SK-N-SH (cell line): Measurements from ENCODE around the gene SLAMF6. TPM values are rescaled to one million over a fixed set of nuclear protein-coding genes. Genes with fewer than 3 reads are reported as not detected.
A peak's percentile ranks its signal among the peaks of the same experiment; 100 is the strongest.

ENCODE experiments used
- CTCF ChIA-PET: fragments of 300-600, 350-600 bp; formaldehyde crosslinking; extraction: SDS; loops from one replicate; lab custom pipeline; 2021; lab: Yijun Ruan, JAX
- POLR2A ChIA-PET: fragments of 350-600 bp; sonication (Branson Sonifier 250); formaldehyde crosslinking; extraction: SDS; loops from one replicate; lab custom pipeline; 2020; ENCODE audit warnings: antibody characterized with exemption, inconsistent platforms; lab: Yijun Ruan, JAX
- DNase-seq: peaks from one replicate; pipeline ENCODE4 v3.0.0; 2012
- H2AFZ ChIP-seq: fragments of 200-600 bp; sonication (generic); 2 replicates; pipeline ENCODE4 v1.8.1; 2016; ENCODE audit warnings: antibody characterized with exemption, mild to moderate bottlenecking, low read depth
- H3F3A ChIP-seq: fragments of 200-600 bp; sonication (generic); replicated peaks from 2 replicates; pipeline ENCODE3; 2016; ENCODE audit warnings: antibody characterized with exemption, mild to moderate bottlenecking; ENCODE audit not compliant: insufficient read depth
- H3K27ac ChIP-seq, 2 experiments: fragments of 200-500 bp in 1 of 2; fragments of 200-600 bp in 1 of 2; sonication (Bioruptor generic) in 1 of 2; sonication (generic), shearing (Covaris generic) in 1 of 2; 2 replicates each; pipeline versions ENCODE4 v1.5.1 to v1.6.1; 2014 to 2016; ENCODE audit warnings: low read depth in 2 of 2, inconsistent platforms in 1 of 2, low read length in 1 of 2, mild to moderate bottlenecking in 1 of 2, mixed read lengths in 1 of 2
- H3K27me3 ChIP-seq: fragments of 200-600 bp; sonication (generic), shearing (Covaris generic); 2 replicates; pipeline ENCODE4 v1.6.1; 2016; ENCODE audit warnings: mixed run types; ENCODE audit not compliant: insufficient read depth
- H3K36me3 ChIP-seq, 2 experiments: fragments of 200-500 bp in 1 of 2; fragments of 200-600 bp in 1 of 2; sonication (Bioruptor generic) in 1 of 2; sonication (generic) in 1 of 2; replicated peaks in 1 of 2; 2 replicates each; pipeline versions ENCODE3 to v1.5.1; 2014 to 2016; ENCODE audit warnings: low read length in 1 of 2, mild to moderate bottlenecking in 1 of 2; ENCODE audit not compliant: insufficient read depth in 2 of 2, control insufficient read depth in 1 of 2
- H3K4me1 ChIP-seq, 2 experiments: fragments of 200-500 bp in 1 of 2; fragments of 200-600 bp in 1 of 2; sonication (Bioruptor generic) in 1 of 2; sonication (generic), shearing (Covaris generic) in 1 of 2; 2 replicates each; pipeline versions ENCODE4 v1.5.1 to v1.6.1; 2014 to 2016; ENCODE audit warnings: low read depth in 1 of 2, low read length in 1 of 2, mixed run types in 1 of 2; ENCODE audit not compliant: insufficient read depth in 2 of 2, control insufficient read depth in 1 of 2
- H3K4me2 ChIP-seq: fragments of 200-600 bp; sonication (generic), shearing (Covaris generic); 2 replicates; pipeline ENCODE4 v1.6.1; 2017; ENCODE audit warnings: mixed run types
- H3K4me3 ChIP-seq, 2 experiments: fragments of 200-500 bp in 1 of 2; fragments of 200-600 bp in 1 of 2; sonication (Bioruptor generic) in 1 of 2; sonication (generic), shearing (Covaris generic) in 1 of 2; 2 replicates each; pipeline versions ENCODE4 v1.5.1 to v1.8.1; 2014 to 2016; ENCODE audit warnings: low read depth in 2 of 2, inconsistent platforms in 1 of 2, low read length in 1 of 2, mild to moderate bottlenecking in 1 of 2, mixed read lengths in 1 of 2, moderate library complexity in 1 of 2
- H3K79me2 ChIP-seq: fragments of 200-600 bp; sonication (generic); 2 replicates; pipeline ENCODE4 v1.8.1; 2017; ENCODE audit warnings: mild to moderate bottlenecking; ENCODE audit not compliant: insufficient read depth
- H3K9ac ChIP-seq: fragments of 200-600 bp; sonication (generic); 2 replicates; pipeline ENCODE4 v1.6.1; 2017; ENCODE audit warnings: mixed run types
- H3K9me2 ChIP-seq: fragments of 200-600 bp; sonication (generic); 2 replicates; pipeline ENCODE4 v1.6.1; 2017; ENCODE audit warnings: mixed run types
- H3K9me3 ChIP-seq: fragments of 200-600 bp; sonication (generic); 2 replicates; pipeline ENCODE4 v1.6.1; 2017; ENCODE audit warnings: mixed run types, mild to moderate bottlenecking, moderate library complexity
- H4K20me1 ChIP-seq: fragments of 200-600 bp; sonication (generic); 2 replicates; pipeline ENCODE4 v1.6.1; 2017; ENCODE audit warnings: mild to moderate bottlenecking, mixed run types; ENCODE audit not compliant: insufficient read depth
- CHD2 ChIP-seq: fragments of 150-350 bp; IDR thresholded peaks from 2 replicates; pipeline ENCODE4 v1.6.1; 2018; ENCODE audit warnings: low read length; ENCODE audit not compliant: partially characterized antibody
- FOSL2 ChIP-seq: IDR thresholded peaks from 2 replicates; pipeline ENCODE4 v1.4.0; 2012; ENCODE audit warnings: low read depth, mild to moderate bottlenecking, moderate library complexity, borderline replicate concordance
- GATA2 ChIP-seq: sonication (generic); formaldehyde crosslinking; IDR thresholded peaks from 2 replicates; pipeline ENCODE4 v1.5.0; 2020; ENCODE audit warnings: mild to moderate bottlenecking, missing genetic modification reagents
- MXI1 ChIP-seq: IDR thresholded peaks from 2 replicates; pipeline ENCODE4 v1.6.1; 2012; ENCODE audit warnings: mild to moderate bottlenecking, low read depth, low read length, improper control_type of control experiment
- RAD21 ChIP-seq: IDR thresholded peaks from 2 replicates; pipeline ENCODE4 v1.6.1; 2012; ENCODE audit warnings: mild to moderate bottlenecking, low read length
- RXRA ChIP-seq: IDR thresholded peaks from 2 replicates; pipeline ENCODE4 v1.4.0; 2012; ENCODE audit warnings: low read depth, mild to moderate bottlenecking, borderline replicate concordance
- SMC3 ChIP-seq: IDR thresholded peaks from 2 replicates; pipeline ENCODE4 v1.6.1; 2012; ENCODE audit warnings: low read depth, low read length, improper control_type of control experiment
- WGBS: methylation state at CpG from one replicate; pipeline ENCODE4 v1.1.6; 2017; ENCODE audit warnings: low lambda C conversion rate; 5-methylcytosine and 5-hydroxymethylcytosine counted together
- polyA plus RNA-seq, 3 experiments: library from polyadenylated mRNA; depleted of rRNA; stranded (reverse); fragments of >200 nt; gene quantifications; 2 replicates each; pipeline ENCODE4 v1.2.3, GENCODE V29; 2012
- TF ChIP-seq, protein P1 (sequence below): fragments of 200-600 bp; sonication (generic); IDR thresholded peaks from 2 replicates; pipeline ENCODE4 v1.6.1; 2017; ENCODE audit warnings: antibody characterized with exemption, mild to moderate bottlenecking, moderate library complexity
- TF ChIP-seq, protein P2 (sequence below): fragments of 150-350 bp; IDR thresholded peaks from 2 replicates; pipeline ENCODE4 v1.6.1; 2016; ENCODE audit warnings: mild to moderate bottlenecking, low read depth, low read length
- TF ChIP-seq, protein P3 (sequence below): IDR thresholded peaks from 2 replicates; pipeline ENCODE4 v1.4.0; 2012; ENCODE audit warnings: low read depth, borderline replicate concordance
- TF ChIP-seq, protein P4 (sequence below): fragments of 150-350 bp; IDR thresholded peaks from 2 replicates; pipeline ENCODE4 v1.6.1; 2017; ENCODE audit warnings: antibody characterized with exemption, low read length, low read depth, borderline replicate concordance

Gene SLAMF6
- polyA plus RNA-seq, 1 of the 3 experiments (the other 2 are of a cell fraction) = not detected

DNA sequence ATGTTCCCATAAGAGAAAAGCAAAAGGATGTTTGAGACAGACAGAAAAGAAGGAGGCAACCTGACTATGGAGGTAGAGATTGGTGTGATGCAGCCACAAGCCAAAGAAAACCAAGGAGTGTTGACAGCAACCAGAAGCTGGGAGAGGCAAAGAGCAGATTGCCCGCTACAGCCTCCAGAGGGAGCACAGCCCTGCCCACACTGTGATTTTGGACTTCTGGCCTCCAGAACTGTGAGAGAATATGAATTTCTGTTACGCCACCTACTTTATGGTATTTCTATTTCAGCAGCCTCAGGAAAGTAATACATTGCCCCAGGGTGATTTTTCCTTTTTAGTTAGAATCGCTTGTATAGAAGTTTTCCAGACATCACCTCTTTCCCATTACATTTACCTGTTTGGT lies 28.4 kb downstream of the SLAMF6 start:
- ChIA-PET CTCF (no interaction called here), POLR2A (no interaction called here)
- Histone ChIP-seq H3K9me2 (no peaks in the 10 kb centered on the region), H3K4me1 (no peaks in the 10 kb centered on the region), H3K79me2 (no peaks in the 10 kb centered on the region), H2AFZ (no peak overlapping the region), H3K9me3 (no peaks in the 10 kb centered on the region), H3K9ac (no peak overlapping the region), H3K4me2 (no peak overlapping the region), H3K27me3 (no peaks in the 10 kb centered on the region), H3F3A (no peaks in the 10 kb centered on the region), H3K36me3 (no peaks in the 10 kb centered on the region), H3K4me3 (no peak overlapping the region), H4K20me1 (no peaks in the 10 kb centered on the region), H3K27ac (no peak overlapping the region)
- 7% methylated on average over 3 of the region's 3 CpGs for WGBS
- no peak for DNase-seq
- no peak for TF ChIP-seq GATA2 (CRISPR knock-in tag)
- TF ChIP-seq, protein P1, sequence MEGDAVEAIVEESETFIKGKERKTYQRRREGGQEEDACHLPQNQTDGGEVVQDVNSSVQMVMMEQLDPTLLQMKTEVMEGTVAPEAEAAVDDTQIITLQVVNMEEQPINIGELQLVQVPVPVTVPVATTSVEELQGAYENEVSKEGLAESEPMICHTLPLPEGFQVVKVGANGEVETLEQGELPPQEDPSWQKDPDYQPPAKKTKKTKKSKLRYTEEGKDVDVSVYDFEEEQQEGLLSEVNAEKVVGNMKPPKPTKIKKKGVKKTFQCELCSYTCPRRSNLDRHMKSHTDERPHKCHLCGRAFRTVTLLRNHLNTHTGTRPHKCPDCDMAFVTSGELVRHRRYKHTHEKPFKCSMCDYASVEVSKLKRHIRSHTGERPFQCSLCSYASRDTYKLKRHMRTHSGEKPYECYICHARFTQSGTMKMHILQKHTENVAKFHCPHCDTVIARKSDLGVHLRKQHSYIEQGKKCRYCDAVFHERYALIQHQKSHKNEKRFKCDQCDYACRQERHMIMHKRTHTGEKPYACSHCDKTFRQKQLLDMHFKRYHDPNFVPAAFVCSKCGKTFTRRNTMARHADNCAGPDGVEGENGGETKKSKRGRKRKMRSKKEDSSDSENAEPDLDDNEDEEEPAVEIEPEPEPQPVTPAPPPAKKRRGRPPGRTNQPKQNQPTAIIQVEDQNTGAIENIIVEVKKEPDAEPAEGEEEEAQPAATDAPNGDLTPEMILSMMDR = peak; percentile 38; the same call in 1 of the 2 replicates

DNA sequence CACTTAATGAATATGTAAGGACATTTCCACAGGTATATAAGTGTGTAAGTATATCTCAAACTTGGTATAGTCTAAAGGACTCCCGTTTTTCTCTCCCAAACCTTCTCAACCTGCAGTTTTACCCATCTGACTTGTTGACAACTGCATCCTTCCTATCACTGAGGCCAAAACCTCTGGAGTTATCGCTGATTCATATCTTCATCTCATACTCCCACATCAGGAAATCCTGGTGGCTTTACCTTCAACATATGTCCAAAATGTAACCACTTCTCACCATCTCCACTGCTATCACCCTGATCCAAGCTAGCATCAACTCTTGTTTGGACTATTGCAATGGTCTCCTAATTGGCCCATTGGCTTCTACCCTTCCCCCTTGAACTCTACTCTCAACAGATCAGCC lies 30.4 kb downstream of the SLAMF6 start:
- ChIA-PET CTCF (no interaction called here), POLR2A (no interaction called here)
- H3K27ac ChIP-seq = no peak overlapping the region
- H3K9ac ChIP-seq = no peak overlapping the region
- H3K4me1 ChIP-seq = no peaks in the 10 kb centered on the region
- H3K79me2 ChIP-seq = no peaks in the 10 kb centered on the region
- DNase-seq = no peak
- no peaks in the 10 kb centered on the region for H3K9me2 ChIP-seq
- no peaks in the 10 kb centered on the region for H3K36me3 ChIP-seq
- no peaks in the 10 kb centered on the region for H3F3A ChIP-seq
- H3K9me3 ChIP-seq = no peaks in the 10 kb centered on the region
- H3K27me3 ChIP-seq = no peaks in the 10 kb centered on the region
- no peak overlapping the region for H2AFZ ChIP-seq
- H3K4me2 ChIP-seq = no peak overlapping the region
- no peaks in the 10 kb centered on the region for H4K20me1 ChIP-seq
- no peak overlapping the region for H3K4me3 ChIP-seq
- WGBS = 11% methylated on average over 2 of the region's 2 CpGs
- TF ChIP-seq RAD21 = no peak
- TF ChIP-seq, all 33 proteins: peak for 0

DNA sequence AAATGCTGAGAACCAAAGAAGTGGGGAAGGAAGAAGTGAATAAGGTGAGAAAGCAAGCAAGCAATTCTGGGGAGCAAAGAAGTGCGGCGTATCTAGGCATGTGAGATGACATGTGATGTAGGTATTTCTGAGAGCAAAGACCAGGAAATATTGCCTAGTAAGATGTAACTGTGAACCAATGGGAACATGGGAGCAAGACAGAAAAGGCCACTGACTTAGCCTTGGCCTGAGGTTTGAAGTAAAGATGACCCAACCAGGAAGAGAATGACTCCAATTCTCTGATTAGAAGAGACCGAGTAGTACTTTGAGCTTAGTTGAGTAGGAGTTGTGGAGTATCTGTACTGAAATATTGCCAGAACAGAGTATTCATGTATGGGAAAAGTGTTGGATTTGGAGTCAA lies 31.1 kb downstream of the SLAMF6 start:
- Histone ChIP-seq H4K20me1 (no peaks in the 10 kb centered on the region), H3K9me2 (no peaks in the 10 kb centered on the region), H3K27ac (no peak overlapping the region), H3K4me2 (no peak overlapping the region), H3K9me3 (no peaks in the 10 kb centered on the region), H3K4me3 (no peak overlapping the region), H3K9ac (no peak overlapping the region), H3K27me3 (no peaks in the 10 kb centered on the region), H3F3A (no peaks in the 10 kb centered on the region), H3K79me2 (no peaks in the 10 kb centered on the region), H2AFZ (no peak overlapping the region), H3K4me1 (no peaks in the 10 kb centered on the region), H3K36me3 (no peaks in the 10 kb centered on the region)
- ChIA-PET POLR2A (no interaction called here), CTCF (interaction anchor here (0.6 kb wide), 1 partner anchor 1940 kb away, joined by 4 read pairs; no protein-coding TSS in a partner anchor)
- 25% methylated on average over 3 of the region's 3 CpGs for WGBS
- no peak for DNase-seq
- TF ChIP-seq MXI1 = no peak
- TF ChIP-seq, protein P1 = no peak
- TF ChIP-seq, protein P2, sequence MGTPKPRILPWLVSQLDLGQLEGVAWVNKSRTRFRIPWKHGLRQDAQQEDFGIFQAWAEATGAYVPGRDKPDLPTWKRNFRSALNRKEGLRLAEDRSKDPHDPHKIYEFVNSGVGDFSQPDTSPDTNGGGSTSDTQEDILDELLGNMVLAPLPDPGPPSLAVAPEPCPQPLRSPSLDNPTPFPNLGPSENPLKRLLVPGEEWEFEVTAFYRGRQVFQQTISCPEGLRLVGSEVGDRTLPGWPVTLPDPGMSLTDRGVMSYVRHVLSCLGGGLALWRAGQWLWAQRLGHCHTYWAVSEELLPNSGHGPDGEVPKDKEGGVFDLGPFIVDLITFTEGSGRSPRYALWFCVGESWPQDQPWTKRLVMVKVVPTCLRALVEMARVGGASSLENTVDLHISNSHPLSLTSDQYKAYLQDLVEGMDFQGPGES = no peak
- TF ChIP-seq, protein P3, sequence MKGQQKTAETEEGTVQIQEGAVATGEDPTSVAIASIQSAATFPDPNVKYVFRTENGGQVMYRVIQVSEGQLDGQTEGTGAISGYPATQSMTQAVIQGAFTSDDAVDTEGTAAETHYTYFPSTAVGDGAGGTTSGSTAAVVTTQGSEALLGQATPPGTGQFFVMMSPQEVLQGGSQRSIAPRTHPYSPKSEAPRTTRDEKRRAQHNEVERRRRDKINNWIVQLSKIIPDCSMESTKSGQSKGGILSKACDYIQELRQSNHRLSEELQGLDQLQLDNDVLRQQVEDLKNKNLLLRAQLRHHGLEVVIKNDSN = no peak
- no peak for TF ChIP-seq RXRA
- no peak for TF ChIP-seq GATA2 (CRISPR knock-in tag)
- TF ChIP-seq SMC3 = no peak
- TF ChIP-seq, protein P4, sequence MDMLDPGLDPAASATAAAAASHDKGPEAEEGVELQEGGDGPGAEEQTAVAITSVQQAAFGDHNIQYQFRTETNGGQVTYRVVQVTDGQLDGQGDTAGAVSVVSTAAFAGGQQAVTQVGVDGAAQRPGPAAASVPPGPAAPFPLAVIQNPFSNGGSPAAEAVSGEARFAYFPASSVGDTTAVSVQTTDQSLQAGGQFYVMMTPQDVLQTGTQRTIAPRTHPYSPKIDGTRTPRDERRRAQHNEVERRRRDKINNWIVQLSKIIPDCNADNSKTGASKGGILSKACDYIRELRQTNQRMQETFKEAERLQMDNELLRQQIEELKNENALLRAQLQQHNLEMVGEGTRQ = no peak
- no peak for TF ChIP-seq FOSL2
- TF ChIP-seq CHD2 = no peak
